K562 (cell line): ENCODE results near the gene ZSWIM4. TPM values are rescaled to one million over a fixed set of nuclear protein-coding genes. Genes with fewer than 3 reads are reported as not detected.
A peak's percentile ranks its signal among the peaks of the same experiment; 100 is the strongest.

Experiments used
- HDAC3 ChIP-seq: fragments of 450-650 bp; IDR thresholded peaks from 2 replicates; pipeline ENCODE4 v1.6.1; 2018; ENCODE audit warnings: borderline replicate concordance, mild to moderate bottlenecking, moderate library complexity; ENCODE audit not compliant: partially characterized antibody
- HOXB6 ChIP-seq: fragments of 250-450 bp; sonication (Bioruptor Pico); IDR thresholded peaks from 2 replicates; pipeline ENCODE4 v1.5.1; 2022; ENCODE audit warnings: mild to moderate bottlenecking, borderline replicate concordance
- KDM4B ChIP-seq, 2 experiments: fragments of 450-650 bp in 1 of 2; sonication (generic) in 1 of 2; IDR thresholded peaks; 2 replicates each; pipeline ENCODE4 v1.6.1; 2016 to 2017; ENCODE audit warnings: borderline replicate concordance in 2 of 2, antibody characterized with exemption in 1 of 2, low read depth in 1 of 2, mild to moderate bottlenecking in 1 of 2
- MYC ChIP-seq, 2 experiments: fragments of 250-450 bp in 1 of 2; sonication (Bioruptor Pico) in 1 of 2; IDR thresholded peaks; 2 replicates each; pipeline versions ENCODE4 v1.5.1 to v1.6.1; 2012 to 2021; ENCODE audit warnings: low read depth in 2 of 2, borderline replicate concordance in 1 of 2, improper control_type of control experiment in 1 of 2, low read length in 1 of 2, mild to moderate bottlenecking in 1 of 2, moderate library complexity in 1 of 2
- NBN ChIP-seq: fragments of 450-650 bp; IDR thresholded peaks from 2 replicates; pipeline ENCODE4 v1.6.1; 2016; ENCODE audit warnings: low read depth, mild to moderate bottlenecking
- NR2C2 ChIP-seq, 2 experiments: fragments of 200-800 bp in 1 of 2; sonication (Bioruptor generic) in 1 of 2; sonication (generic) in 1 of 2; formaldehyde crosslinking in 1 of 2; IDR thresholded peaks; 2 replicates each; pipeline versions ENCODE4 v1.6.1 to v1.8.0; 2016 to 2022; ENCODE audit warnings: mild to moderate bottlenecking in 1 of 2, missing compliant biosample characterization in 1 of 2, missing genetic modification characterization in 1 of 2, missing genetic modification reagents in 1 of 2
- ZNF668 ChIP-seq: fragments of 250-450 bp; sonication (Bioruptor Pico); IDR thresholded peaks from 2 replicates; pipeline ENCODE4 v1.8.0; 2022; ENCODE audit warnings: mild to moderate bottlenecking, inconsistent platforms
- polyA plus RNA-seq, 8 experiments: library from polyadenylated mRNA; depleted of rRNA in 4 of 8; stranded (reverse) in 5 of 8; unstranded in 3 of 8; fragments of >200 nt; fragmentation: Nextera tagmentation in 2 of 8; fragmentation: Illumina TruSeq in 1 of 8; extraction: Ambion mirVana in 2 of 8; extraction: Trizol in 1 of 8; gene quantifications; 2 replicates each; pipeline versions ENCODE4 v1.2.1 to v1.2.3, GENCODE V29; 2011 to 2014; ENCODE audit warnings: inconsistent platforms in 1 of 8, missing spikeins in 1 of 8
- total RNA-seq, 7 experiments: library from RNA; depleted of rRNA in 6 of 7; stranded (reverse); fragments of >200 nt in 6 of 7; fragmentation: Illumina TruSeq in 2 of 7; extraction: Trizol in 2 of 7; gene quantifications; 2 replicates each; pipeline versions ENCODE4 v1.2.1 to v1.2.3, GENCODE V29; 2011 to 2021; ENCODE audit warnings: low replicate concordance in 1 of 7
- TF ChIP-seq, protein P1 (sequence below): fragments of 250-450 bp; sonication (Bioruptor Pico); IDR thresholded peaks from 2 replicates; pipeline ENCODE4 v1.8.0; 2021; ENCODE audit warnings: moderate library complexity, mild to moderate bottlenecking, inconsistent platforms
- TF ChIP-seq, protein P2 (sequence below): fragments of 150-350 bp; conservative IDR thresholded peaks from 2 replicates; pipeline ENCODE4 v1.6.1; 2014; ENCODE audit warnings: low read length
- TF ChIP-seq, protein P3 (sequence below): fragments of 250-450 bp; sonication (Bioruptor Pico); IDR thresholded peaks from 2 replicates; pipeline ENCODE4 v1.8.0; 2021; ENCODE audit warnings: moderate library complexity, mild to moderate bottlenecking, inconsistent platforms

Gene ZSWIM4
- total and polyA plus RNA-seq, 9 of the 15 experiments (the other 6 are each of a cell fraction or from before 2014, with no cell fraction given), result 0.25 to 3.7 (median 0.79) TPM; not detected in 2

DNA sequence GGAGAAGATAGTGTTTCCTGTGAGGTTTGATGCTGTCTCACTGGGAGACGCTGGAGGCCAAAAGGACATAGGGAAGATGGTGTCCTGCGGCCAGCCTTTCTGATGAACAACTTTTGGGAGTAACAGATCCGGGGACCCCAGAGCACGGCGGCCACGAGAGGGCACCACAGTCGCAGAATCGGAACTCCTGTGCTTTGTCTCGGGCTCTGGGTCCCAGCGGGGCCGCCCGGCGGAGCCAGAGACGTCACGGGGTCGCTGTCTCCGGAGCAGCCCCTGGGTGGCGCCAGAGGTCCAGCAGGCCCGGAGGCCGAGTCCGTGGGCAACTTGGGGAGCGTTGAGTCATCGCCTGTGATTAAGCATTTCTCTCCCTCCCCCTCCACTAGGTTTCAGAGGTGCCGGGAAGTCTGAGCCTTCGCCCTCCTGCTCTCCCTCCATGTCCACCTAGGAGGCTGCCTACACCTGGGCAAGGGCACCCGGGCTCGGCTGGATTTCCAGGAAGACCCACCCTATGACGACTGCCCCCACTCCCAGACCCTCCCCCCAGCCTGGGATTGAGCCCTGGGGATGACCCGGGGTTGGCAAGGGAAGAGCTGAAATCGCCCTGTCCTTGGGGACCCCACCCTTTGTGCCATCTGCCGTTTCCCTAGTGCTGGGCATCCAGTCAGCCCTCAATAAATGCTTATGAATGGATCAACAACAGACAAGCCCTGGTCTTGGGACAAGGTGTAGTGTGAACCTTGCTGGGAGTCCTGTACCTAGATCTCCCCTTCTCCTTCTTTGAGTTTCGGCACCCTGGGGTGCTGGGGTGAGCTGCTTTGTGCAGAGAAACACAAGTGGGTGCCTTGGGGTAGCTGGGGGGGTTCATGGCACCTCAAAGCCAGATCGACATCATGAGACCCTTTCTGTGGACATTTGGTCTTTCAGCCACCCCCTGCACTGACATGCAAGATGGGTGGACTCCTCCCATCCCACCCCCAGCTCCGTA is 85.1 kb downstream of the ZSWIM4 start (continued):
- TF ChIP-seq, protein P1, sequence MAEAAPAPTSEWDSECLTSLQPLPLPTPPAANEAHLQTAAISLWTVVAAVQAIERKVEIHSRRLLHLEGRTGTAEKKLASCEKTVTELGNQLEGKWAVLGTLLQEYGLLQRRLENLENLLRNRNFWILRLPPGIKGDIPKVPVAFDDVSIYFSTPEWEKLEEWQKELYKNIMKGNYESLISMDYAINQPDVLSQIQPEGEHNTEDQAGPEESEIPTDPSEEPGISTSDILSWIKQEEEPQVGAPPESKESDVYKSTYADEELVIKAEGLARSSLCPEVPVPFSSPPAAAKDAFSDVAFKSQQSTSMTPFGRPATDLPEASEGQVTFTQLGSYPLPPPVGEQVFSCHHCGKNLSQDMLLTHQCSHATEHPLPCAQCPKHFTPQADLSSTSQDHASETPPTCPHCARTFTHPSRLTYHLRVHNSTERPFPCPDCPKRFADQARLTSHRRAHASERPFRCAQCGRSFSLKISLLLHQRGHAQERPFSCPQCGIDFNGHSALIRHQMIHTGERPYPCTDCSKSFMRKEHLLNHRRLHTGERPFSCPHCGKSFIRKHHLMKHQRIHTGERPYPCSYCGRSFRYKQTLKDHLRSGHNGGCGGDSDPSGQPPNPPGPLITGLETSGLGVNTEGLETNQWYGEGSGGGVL (CRISPR knock-in tag), result no peak
- TF ChIP-seq ZNF668 (no peak), HOXB6 (no peak), NBN (peak; percentile 88), NR2C2 (CRISPR knock-in tag; IDR thresholded peaks at IDR 0.05) (peak; percentile 54; the same call in 1 of the 2 replicates), NR2C2 (tag; IDR thresholded peaks at IDR 0.05) (peak; percentile 64; the same call in 1 of the 2 replicates), MYC (IDR thresholded peaks at IDR 0.05; ENCODE audit: low read depth, low read length) (peak; percentile 75), MYC (CRISPR knock-in tag; IDR thresholded peaks at IDR 0.05; ENCODE audit: borderline replicate concordance, low read depth) (no peak), KDM4B (IDR thresholded peaks at IDR 0.05; ENCODE audit: borderline replicate concordance in 2 of 2, low read depth in 1 of 2) (no peak), HDAC3 (no peak)
- TF ChIP-seq, protein P2, sequence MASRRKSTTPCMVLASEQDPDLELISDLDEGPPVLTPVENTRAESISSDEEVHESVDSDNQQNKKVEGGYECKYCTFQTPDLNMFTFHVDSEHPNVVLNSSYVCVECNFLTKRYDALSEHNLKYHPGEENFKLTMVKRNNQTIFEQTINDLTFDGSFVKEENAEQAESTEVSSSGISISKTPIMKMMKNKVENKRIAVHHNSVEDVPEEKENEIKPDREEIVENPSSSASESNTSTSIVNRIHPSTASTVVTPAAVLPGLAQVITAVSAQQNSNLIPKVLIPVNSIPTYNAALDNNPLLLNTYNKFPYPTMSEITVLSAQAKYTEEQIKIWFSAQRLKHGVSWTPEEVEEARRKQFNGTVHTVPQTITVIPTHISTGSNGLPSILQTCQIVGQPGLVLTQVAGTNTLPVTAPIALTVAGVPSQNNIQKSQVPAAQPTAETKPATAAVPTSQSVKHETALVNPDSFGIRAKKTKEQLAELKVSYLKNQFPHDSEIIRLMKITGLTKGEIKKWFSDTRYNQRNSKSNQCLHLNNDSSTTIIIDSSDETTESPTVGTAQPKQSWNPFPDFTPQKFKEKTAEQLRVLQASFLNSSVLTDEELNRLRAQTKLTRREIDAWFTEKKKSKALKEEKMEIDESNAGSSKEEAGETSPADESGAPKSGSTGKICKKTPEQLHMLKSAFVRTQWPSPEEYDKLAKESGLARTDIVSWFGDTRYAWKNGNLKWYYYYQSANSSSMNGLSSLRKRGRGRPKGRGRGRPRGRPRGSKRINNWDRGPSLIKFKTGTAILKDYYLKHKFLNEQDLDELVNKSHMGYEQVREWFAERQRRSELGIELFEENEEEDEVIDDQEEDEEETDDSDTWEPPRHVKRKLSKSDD, result 0 out of 2 replicates have a peak, but pooled peaks have one; percentile 74
- TF ChIP-seq, protein P3, sequence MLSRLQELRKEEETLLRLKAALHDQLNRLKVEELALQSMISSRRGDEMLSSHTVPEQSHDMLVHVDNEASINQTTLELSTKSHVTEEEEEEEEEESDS (CRISPR knock-in tag), result no peak
